Adrenal gland (tissue), 12 donors: ENCODE measurements around the gene ZNF593OS. TPM values are rescaled to one million over a fixed set of nuclear protein-coding genes. Genes with fewer than 3 reads are reported as not detected.

ENCODE experiments used
- DNase-seq, 7 donors: peaks; one replicate each; pipeline ENCODE4 v3.0.0-alpha.2; 2019 to 2020
- H3K27ac ChIP-seq, 5 donors: fragments of 200-600 bp; sonication (generic) in 4 of 5; 1 replicate in 3 of 5; 2 replicates in 2 of 5; pipeline versions ENCODE4 v1.5.1 to v1.8.0; 2016 to 2020; ENCODE audit warnings: mild to moderate bottlenecking in 1 of 5
- H3K27me3 ChIP-seq: fragments of 200-600 bp; 2 replicates; pipeline ENCODE4 v1.8.0; 2021
- H3K36me3 ChIP-seq, 2 donors: fragments of 200-600 bp; replicated peaks in 1 of 2; 1 replicate in 1 of 2; 2 replicates in 1 of 2; pipeline versions ENCODE4 v1.5.1 to v1.8.0; 2018 to 2022
- H3K4me1 ChIP-seq, 2 donors: fragments of 200-600 bp; replicated peaks in 1 of 2; 1 replicate in 1 of 2; 2 replicates in 1 of 2; pipeline versions ENCODE4 v1.5.1 to v1.8.0; 2018 to 2021
- H3K4me3 ChIP-seq, 4 donors: fragments of 200-600 bp; sonication (generic) in 3 of 4; one replicate each; pipeline ENCODE4 v1.5.1; 2016 to 2018
- H3K9me3 ChIP-seq, 3 donors: fragments of 200-600 bp; sonication (generic) in 1 of 3; replicated peaks in 1 of 3; 1 replicate in 2 of 3; 2 replicates in 1 of 3; pipeline versions ENCODE4 v1.5.1 to v1.8.0; 2016 to 2021
- CTCF ChIP-seq, 6 experiments: fragments of 450-650 bp in 4 of 6; fragments of 200-600 bp in 2 of 6; sonication (generic) in 1 of 6; IDR thresholded peaks; 1 replicate in 5 of 6; 2 replicates in 1 of 6; pipeline versions ENCODE4 v1.5.1 to v1.8.0; 2016 to 2021; ENCODE audit warnings: antibody characterized with exemption in 6 of 6, mild to moderate bottlenecking in 2 of 6, moderate library complexity in 1 of 6
- POLR2A ChIP-seq, 2 donors: fragments of 450-650 bp; IDR thresholded peaks; one replicate each; pipeline ENCODE4 v1.6.1; 2017; ENCODE audit warnings: antibody characterized with exemption in 2 of 2, mild to moderate bottlenecking in 2 of 2, moderate library complexity in 1 of 2
- WGBS, 4 donors: extraction: QIAGEN DNeasy Blood & Tissue Kit in 2 of 4; methylation state at CpG; one replicate each; pipeline versions ENCODE4 v1.1.5 to v1.1.7; 2013 to 2017; 5-methylcytosine and 5-hydroxymethylcytosine counted together
- intact Hi-C, 2 donors: fragments of 100-400 bp; cut with DNase I; formaldehyde crosslinking; loops; one replicate each; pipeline versions ENCODE4 v1.14.1 to v1.15.0; 2022 to 2023
- polyA plus RNA-seq, 3 donors: library from polyadenylated mRNA; stranded (reverse); fragments of 200-250 nt in 2 of 3; fragments of 350-450 nt in 1 of 3; fragmentation: Illumina TruSeq in 1 of 3; extraction: RNeasy Lipid Tissue Mini Kit (QIAGEN cat#74804) in 1 of 3; gene quantifications; one replicate each; pipeline ENCODE4 v1.2.3, GENCODE V29; 2013 to 2014
- total RNA-seq, 9 donors: library from RNA; depleted of rRNA in 4 of 9; stranded (reverse); fragments of >200 nt in 4 of 9; fragments of 120-200 nt in 1 of 9; fragmentation: NEBNext Ultra II Directional in 1 of 9; extraction: Animal tissue kit (Norgen Biotek cat#: 25700) in 1 of 9; gene quantifications; one replicate each; pipeline versions ENCODE4 v1.1.0 to v1.2.4, GENCODE V29; 2013 to 2023
- donor health status: healthy with polysubstance abuse.
- donor health status: Bipolar disorder and iron deficiency.
- donor health status: DM: yes; HTN: yes; CAD: no.
- donor health status: DM: no; HTN: no; CAD: no.
- donor health status: DM: no; HTN: no; CAD: no.
- donor health status: DM: yes; HTN: yes; CAD: no.

Gene ZNF593OS
- total and polyA plus RNA-seq, 12 donors: 0.18 to 0.88 TPM; not detected in 10

- H3K27ac ChIP-seq: no peak overlapping the region
- no peaks in the 10 kb centered on the region for H3K27me3 ChIP-seq
- no peaks in the 10 kb centered on the region for H3K36me3 ChIP-seq
- 71 to 88% (median 87%) methylated on average over 3 of the region's 3 CpGs for WGBS, 4 donors
- intact Hi-C loops: no loop called here
- TF ChIP-seq CTCF (IDR thresholded peaks at IDR 0.05) (no peak), POLR2A (IDR thresholded peaks at IDR 0.05) (no peak)
- no peak overlapping the region for H3K4me3 ChIP-seq
- H3K4me1 ChIP-seq: no peaks in the 10 kb centered on the region
- DNase-seq: no peak
- no peaks in the 10 kb centered on the region for H3K9me3 ChIP-seq
These were observed 25.7 kb upstream of the ZNF593OS start for GRCh38 chr1:26197301-26197700.

DNA sequence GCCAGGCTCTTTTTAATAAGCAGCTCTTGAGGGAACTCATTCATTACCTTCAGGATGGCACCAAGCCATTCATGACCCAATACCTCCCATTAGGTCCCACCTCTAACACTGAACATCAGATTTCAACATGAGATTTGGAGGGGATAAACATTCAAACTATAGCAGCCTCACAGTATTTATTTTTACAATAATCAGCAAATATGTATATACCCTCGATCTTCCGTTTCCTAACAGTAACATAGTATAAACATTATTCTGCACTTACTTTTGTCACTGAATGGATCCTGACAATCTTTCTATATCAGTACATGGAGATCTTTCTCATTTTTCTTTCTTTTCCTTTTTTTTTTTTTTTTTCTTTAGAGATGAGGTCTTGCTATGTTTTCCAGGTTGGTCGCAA, 24.2 kb upstream of the ZNF593OS start:
- no peak for DNase-seq
- no peak overlapping the region for H3K4me3 ChIP-seq
- 55 to 81% (median 71%) methylated on average over 3 of the region's 3 CpGs for WGBS, 4 donors
- no peak for TF ChIP-seq POLR2A (IDR thresholded peaks at IDR 0.05)
- TF ChIP-seq CTCF (IDR thresholded peaks at IDR 0.05): no peak
- no peak overlapping the region for H3K27ac ChIP-seq
- H3K4me1 ChIP-seq: no peaks in the 10 kb centered on the region
- no peaks in the 10 kb centered on the region for H3K9me3 ChIP-seq
- no peaks in the 10 kb centered on the region for H3K27me3 ChIP-seq
- no peaks in the 10 kb centered on the region for H3K36me3 ChIP-seq
- intact Hi-C loops: no loop called here

GRCh38 chr1:26191739-26192138, 20.1 kb upstream of the ZNF593OS start:
- intact Hi-C loops: no loop called here
- H3K4me1 ChIP-seq: no peaks in the 10 kb centered on the region
- H3K9me3 ChIP-seq: no peaks in the 10 kb centered on the region
- no peak overlapping the region for H3K27ac ChIP-seq
- no peak overlapping the region for H3K4me3 ChIP-seq
- no peak for TF ChIP-seq CTCF (IDR thresholded peaks at IDR 0.05)
- TF ChIP-seq POLR2A (IDR thresholded peaks at IDR 0.05): no peak
- DNase-seq: no peak
- WGBS, 4 donors: 46 to 78% (median 59%) methylated on average over 3 of the region's 3 CpGs
- no peaks in the 10 kb centered on the region for H3K27me3 ChIP-seq
- H3K36me3 ChIP-seq: no peaks in the 10 kb centered on the region

DNA sequence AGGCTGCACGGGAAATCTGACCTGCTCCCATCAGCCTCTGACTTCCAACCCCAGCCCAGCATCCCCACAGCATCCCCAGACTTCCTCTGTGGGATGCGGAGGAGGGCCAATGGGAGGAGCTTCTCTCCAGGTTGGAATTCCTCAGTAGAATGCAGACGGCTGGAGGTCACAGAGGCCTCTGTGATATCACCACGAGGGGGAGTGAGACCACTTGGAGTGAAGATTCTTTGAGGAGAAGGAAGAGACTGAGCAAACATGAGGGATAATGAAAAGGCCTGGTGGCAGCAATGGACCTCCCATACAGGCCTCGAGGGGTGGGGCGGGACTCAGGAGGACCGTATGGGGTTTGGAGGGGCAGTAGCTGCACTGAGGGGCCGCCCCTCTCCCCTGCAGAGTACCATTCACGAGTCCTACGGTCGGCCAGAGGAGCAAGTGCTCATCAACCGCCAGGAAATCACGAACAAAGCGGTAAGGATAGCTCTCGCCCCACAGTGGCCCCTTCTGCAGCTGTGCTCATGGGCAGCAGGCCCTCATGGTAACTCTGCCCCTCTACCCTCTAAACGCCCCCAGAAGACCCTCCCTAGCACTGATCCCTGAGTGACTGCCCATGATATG, 18.8 kb upstream of the ZNF593OS start, which contains the start of gene CATSPER4:
Gene CATSPER4 (plus strand): TSS at position 230 of the 615 bp plus-strand sequence. CDS start 26 bp downstream, at position 256.
- Histone ChIP-seq H3K4me3 (no peak within 1 kb of the TSS), H3K4me1 (no peaks in the 10 kb centered on the region), H3K27me3 (no peaks in the 10 kb centered on the region), H3K27ac (no peak within 1 kb of the TSS), H3K9me3 (no peaks in the 10 kb centered on the region), H3K36me3 (no peaks in the 10 kb centered on the region)
- intact Hi-C loops: no loop called here
- no peak for TF ChIP-seq CTCF (IDR thresholded peaks at IDR 0.05)
- 50 to 69% (median 60%) methylated on average over 16 of the region's 16 CpGs for WGBS, 4 donors
- DNase-seq: no peak
